ENCODE measurements around the gene SLC37A1.

SLC37A1 gene

DNA sequence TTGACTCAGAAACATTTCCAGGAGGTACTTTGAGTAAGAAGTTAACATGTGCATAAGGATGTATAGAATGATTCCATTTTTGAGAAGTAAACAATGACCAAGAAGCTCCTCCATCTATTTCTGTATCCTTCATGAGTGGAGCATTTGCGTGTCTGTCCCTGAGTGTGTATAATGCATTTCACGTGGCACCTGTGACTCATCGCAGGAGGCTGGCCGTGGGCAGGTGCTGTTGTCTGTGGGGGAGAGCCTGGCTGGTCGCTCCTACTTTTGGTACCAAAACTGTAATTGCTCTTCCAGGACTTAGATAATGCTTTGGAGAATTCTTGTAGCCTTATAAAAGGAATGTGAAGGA lies 16.5 kb downstream of the SLC37A1 start:
- DNase-seq, result no peak

DNA sequence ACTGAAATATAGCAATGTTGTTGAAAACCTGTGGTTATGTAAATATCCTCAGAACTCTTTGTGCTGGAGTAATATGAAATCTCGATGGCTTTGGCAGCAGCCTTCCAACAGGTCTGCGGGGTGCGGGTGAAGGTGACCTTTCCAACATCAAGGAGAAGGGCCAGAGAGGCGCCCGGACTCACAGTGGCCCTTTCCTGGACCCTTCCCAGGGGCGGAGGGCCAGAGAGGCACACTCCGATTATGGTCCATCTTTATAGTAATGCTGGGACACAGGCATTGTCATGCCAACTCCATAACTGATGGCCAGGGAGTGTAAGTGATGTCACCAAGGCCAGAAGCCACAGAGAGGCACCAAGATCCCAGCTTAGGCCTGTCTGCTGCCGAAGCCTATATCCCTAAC lies 18.1 kb downstream of the SLC37A1 start:
- no peak for DNase-seq

DNA sequence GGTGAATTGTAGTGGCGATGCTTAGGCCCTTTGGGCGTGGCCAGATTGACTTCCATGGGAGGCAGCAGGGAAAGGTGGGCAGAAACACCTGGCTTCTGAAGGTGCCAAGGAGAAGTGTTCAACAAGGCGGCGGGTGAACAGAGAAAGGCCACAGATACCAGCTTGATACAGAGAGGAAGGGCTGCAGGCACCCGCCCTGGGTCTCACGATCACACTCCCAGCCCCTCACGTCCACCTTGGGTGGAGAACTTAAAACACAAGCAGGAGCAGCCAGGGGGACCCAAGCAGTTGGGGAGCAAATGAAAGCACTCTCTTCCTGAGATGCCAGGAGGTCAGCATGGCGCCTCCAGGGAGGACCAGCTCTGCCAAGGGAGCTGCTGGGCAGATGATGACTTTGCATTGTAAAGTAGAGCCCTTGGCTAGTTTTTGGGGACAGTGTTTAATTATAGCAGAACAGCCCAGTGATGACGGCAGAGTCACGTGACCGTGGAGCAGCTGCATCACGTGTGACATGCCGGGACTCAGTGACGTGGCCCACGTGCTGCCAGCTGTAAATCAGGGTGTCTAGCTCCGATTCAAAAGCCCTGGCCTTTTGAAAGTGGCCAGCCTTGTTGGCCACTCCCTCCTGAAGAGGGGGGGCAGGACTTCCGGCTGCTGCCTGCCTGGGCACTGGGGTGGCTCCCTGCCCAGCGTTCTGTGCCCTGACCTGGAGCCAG lies 19.0 kb downstream of the SLC37A1 start:
- DNase-seq, result no peak

DNA sequence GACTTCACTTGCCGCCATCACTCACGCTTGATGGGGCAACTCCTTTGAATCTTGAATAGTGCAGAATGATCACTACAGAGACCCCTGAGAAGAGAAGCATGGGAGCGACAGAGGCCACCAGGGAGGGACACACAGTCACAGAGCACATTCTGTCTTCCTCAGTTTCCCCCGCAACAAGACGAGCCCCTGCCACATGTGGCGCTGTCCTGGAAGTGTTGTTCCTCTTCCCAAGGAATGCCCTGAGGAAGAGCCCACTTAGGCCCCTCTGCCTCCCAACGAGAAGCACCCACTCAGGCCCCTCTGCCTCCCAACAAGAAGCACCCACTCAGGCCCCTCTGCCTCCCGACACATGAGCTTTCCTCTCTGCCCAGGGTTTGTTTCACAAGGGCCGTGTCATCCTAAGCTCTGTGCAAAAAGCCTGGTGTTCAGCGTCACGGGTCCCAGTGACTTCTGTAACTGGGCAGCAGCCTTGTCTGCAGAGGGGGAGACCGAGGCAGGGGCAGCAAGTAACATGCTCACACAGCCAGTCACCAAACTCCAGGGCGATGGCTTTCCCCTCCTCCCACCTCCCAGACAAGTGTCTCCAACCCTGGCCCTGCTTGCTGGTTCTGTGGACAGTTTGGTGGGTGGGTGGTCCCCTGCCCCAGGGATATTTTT lies 19.8 kb downstream of the SLC37A1 start:
- no peak for DNase-seq

DNA sequence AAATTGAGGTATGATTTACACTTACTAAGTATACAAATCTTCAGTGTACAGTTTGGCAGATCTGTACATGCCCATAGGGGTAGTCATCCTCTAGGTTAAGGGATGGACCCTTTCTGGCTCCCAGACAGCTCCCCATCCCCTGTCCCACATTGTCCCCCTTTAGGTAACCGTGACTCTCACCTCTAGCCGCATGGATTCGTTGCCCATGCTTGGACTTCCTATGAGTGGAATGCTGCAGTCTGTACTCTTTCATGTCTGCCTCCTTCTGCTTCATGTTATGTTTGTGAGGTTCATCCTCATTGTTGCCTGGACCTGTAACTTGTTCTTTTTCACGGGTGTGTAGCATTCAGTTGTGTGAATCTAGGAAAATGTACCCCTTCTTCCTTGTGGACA lies 20.3 kb downstream of the SLC37A1 start:
- no peak for DNase-seq

DNA sequence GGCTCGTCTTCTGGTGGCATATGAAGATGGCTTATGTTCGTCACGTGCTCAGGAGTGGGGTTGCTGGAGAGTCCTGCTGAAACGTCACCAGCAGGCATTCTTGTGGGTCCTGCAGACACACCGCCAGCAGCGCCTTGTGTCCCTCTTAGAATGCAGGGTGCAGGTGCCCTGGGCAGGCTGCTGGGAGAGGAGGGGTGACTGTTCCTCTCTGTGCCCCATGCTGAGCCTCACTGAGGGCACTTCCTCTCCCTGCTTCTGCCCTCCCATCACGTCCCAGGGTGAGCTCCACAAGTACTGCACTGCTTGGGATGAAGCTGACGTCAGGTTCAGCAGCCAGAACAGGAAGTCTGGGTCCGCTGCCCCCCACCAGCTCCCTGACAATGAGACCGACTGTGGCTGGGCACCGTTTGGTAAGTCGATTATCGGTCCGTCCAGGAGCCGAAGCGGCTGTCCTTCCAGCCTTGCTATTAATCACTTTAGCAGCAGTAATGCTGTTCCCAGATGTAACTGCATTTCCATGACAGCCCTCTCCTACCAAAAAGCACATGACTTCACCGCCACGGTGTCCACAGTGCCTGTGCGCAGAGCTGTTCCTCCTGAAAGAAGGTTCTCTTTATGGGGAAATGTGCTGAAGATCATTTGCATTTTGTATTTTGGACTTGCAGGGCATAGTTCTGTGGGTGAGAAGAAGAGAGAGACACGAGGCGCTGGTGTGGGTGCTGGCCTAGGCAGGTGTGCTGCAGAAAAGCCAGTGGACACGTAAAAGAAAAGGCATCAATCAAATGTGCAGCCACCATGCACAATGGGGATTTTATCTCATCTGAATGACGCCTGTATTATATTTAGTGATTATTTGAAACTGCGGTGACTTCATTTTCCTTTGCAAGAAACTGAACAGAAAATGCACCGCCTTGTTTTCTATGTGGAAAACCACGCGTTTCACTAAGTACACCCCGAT lies 21.0 kb downstream of the SLC37A1 start:
- DNase-seq, result no peak

DNA sequence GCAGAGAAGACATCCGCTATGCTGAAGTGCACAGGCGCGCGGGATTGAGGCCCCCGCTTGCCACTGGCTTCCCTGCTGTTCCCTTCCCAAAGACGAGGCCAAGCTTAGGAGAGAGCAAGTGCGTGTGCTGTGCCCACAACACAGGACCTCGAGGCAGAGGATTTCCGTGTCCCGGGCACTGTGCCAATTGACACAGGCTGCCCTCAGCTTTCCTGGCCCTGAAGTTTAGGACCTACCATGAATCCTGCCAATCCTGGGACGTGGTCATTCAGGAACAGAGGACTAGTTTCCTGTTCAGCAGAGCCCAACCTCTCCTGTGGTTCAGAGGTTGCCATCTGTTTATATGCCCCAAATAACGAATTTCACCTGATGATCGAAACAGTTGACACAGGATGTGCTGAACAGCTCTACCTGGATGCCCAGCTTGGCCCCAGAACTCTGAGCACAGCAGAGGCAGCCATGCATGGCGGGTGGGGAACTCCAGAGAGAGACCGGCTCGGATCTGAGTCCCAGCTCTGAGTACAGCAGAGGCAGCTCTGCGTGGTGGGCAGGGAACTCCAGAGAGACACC lies 22.0 kb downstream of the SLC37A1 start:
- no peak for DNase-seq

DNA sequence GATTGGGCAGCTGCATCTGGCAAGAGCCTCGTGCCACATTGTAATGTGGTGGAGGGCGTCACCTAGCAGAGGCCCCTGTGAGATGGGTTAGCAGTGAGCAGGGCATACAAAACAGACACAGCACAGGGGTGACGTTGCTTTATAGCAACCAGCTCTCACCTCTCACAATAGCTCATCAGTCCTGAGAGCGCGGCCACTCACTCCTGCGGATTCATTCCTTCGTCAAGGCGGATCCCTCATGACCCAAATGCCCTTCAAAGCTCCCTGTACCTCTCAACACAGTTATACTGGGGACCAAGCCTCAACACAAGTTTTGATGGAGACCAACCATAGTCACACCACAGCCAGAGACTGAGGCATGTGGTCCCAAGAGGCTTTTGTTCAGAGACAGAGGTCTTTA lies 22.9 kb downstream of the SLC37A1 start:
- DNase-seq, result no peak

DNA sequence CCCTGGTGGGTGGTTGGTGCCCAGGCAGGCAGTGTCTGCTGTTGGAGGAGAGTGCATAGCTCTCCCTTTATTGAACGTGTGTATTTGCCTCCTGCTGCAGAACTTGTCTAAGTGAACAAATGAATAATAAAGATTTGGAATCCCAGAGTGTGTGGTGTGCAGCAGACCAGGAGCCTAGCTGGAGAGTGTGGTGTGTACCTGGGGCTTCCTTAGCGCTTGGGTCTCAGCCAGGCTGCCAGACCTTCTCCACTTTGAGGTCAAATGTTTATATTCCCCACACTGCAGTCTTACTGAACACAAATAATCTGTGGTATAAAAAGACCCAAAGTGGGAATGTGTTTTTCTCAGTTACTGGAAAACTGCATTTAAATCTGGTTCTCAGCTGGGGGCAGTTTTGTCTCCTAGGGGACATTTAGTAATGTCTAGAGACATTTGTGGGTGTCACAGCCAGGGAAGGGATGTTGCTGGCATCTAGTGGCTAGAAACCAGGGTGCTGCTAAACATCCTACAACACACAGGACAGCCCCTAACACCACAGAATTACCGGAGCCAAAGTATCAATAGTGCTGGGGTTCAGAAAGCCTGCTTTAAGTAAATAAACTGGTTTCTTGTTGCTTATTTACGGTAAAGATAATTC lies 23.6 kb downstream of the SLC37A1 start:
- DNase-seq, result no peak

DNA sequence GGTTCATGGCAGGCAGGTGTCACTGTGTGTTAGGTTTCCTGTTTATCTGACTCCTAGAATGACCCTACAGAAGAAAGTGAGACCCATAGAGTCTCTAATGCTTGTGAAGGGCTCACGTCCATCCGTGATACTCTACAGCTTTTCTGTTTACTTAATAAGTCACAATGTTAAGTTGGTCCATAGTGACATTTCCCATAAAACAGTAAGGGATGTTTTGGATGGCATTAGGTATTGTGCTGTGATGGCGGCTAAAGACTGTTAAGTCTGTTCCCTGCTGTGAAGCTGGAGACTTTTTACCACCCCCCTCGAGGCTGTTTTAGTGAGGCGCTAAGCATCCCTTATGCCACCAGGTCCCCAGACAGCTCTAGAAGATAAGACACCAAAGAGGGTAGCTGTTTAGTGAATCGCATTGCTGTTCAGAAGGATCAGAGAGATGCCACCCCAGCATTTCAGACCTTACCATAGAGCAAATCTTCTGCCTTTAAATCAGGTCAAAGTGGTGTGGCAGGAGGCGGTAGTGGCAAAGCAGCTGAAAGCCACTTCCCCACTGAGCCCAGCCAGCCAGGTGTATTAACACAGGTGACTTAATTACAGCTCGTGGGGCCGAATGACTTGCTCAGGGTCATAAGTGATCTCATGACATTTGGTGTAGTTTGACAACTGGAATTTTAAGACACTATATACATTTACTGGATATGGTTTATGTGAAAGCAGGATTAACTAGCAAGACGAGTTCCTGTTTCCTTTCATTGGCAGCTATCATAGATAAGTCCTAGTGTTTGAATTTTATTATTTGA lies 25.0 kb downstream of the SLC37A1 start:
- no peak for DNase-seq

DNA sequence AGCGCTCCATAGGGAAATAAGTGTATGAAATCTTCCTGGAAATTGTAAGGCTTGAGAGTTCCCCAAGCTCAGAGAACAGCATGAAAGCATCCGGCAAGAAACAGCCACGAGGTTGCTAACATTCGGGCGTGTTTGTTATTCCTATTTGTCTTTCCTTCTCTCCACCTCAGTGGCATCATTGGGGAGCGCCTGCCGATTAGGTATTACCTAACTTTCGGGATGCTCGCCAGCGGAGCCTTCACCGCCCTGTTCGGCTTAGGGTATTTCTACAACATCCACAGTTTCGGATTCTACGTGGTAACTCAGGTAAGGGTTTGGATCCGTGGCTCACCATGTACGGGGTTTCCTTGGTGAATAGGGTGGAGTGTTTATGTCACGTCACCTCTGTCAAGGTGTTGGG lies 25.7 kb downstream of the SLC37A1 start:
- no peak for DNase-seq

DNA sequence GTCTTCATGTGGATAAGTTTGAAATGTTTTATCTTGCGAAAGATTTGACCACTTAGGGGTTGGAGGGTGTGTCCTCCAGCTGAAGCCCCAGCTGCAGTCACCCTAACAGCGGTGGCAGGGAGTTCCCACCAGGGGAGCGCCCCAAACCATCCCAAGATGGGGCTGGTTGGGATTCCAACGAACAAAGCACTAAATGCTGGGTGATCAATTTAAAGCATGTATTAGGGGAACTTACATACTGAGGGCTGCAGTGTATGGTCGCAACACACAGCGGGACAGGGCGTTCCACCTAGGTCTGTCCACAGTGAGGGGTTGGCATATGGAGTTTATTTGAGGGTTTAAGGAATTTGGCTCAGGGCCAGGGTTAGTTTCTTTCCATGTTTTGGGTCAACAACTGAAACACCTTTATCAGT lies 26.3 kb downstream of the SLC37A1 start:
- DNase-seq, result no peak

DNA sequence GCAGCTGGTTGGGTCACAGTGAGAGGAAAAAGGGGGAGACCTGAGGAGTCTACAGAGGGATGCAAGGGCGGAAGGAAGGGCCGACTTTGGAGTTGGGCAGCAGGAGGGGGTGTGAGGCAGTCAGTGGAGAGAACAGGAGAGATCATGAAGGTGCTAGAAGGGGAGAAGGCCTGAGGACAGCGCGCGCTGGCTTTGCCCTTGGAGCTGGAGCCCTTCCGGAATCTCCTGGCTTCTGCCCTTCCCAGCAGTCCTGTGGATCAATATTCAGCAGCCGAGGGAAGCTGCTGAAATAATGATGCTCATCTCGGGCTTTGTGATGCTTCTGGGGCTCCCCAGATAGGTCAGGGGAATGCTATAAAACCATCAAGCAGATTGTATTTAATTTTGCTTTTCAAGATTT lies 26.7 kb downstream of the SLC37A1 start:
- DNase-seq, result no peak

DNA sequence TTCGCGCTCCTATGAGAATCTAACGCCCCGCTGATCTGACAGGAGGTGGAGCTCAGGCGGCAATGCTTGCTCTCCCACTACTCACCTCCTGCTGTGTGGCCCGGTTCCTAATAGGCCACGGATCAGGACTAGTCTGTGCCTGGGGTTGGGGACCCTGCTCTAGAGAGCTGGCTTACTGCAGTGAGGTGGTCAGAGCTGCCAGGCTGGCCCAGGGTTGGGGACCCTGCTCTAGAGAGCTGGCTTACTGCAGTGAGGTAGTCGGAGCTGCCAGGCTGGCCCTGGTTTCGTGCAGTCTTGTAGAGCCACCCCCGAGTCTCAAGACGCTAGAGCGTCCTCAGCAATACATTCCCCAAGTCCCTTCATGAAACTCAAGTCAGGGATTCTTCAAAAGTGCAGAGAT lies 27.5 kb downstream of the SLC37A1 start:
- no peak for DNase-seq

DNA sequence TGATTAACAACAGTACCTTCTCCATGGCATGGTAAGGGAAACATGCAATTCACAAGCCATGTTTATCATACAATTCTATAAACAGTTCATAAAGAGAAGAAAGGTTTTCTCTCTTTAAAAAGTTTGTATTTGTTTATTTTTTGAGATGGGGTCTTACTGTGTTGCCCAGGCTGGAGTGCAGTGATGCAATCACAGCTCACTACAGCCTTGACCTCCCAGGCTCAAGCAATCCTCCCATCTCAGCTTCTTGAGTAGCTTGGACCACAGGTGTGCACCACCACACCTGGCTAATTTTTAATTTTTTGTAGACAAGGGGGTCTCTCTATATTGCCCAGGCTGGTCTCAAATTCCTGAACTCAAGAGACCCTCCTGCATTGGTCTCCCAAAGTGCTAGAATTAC lies 28.0 kb downstream of the SLC37A1 start:
- DNase-seq, result no peak

DNA sequence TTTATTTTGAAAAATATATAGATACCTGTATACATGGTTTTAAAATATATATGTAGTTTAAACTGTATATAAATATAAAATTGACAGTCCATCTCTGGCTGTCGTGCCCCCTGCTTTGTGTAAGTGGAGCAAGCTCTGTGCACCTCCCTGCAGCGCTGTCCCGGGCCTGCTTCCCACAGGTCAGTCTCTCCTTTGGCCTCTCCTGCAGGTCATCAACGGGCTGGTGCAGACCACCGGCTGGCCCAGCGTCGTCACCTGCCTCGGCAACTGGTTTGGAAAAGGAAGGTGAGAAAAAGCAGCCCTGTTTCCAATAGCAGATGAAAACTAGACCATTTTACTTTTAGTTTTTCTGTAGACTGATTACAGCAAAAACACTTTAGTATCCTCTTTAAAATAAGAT lies 28.5 kb downstream of the SLC37A1 start:
- DNase-seq, result no peak

DNA sequence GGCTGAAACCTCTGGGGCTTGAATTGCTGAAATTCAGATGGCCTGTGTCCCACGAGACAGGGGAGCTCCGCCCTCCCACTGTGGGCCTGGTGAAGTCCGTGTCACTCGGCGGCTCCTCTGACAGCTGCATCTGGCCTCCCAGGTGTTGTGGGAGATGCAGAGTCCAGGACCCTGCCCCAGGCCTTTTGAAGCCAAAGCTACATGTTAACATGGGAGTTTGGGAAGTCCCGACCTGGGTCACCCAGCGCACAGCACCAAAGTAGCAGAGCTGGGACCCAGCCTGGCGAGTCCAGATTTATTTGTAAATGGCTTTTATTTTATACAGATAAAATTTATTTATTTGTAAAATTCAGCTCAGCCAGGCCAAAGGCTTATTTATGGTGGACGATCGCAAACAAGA lies 28.9 kb downstream of the SLC37A1 start:
- no peak for DNase-seq

DNA sequence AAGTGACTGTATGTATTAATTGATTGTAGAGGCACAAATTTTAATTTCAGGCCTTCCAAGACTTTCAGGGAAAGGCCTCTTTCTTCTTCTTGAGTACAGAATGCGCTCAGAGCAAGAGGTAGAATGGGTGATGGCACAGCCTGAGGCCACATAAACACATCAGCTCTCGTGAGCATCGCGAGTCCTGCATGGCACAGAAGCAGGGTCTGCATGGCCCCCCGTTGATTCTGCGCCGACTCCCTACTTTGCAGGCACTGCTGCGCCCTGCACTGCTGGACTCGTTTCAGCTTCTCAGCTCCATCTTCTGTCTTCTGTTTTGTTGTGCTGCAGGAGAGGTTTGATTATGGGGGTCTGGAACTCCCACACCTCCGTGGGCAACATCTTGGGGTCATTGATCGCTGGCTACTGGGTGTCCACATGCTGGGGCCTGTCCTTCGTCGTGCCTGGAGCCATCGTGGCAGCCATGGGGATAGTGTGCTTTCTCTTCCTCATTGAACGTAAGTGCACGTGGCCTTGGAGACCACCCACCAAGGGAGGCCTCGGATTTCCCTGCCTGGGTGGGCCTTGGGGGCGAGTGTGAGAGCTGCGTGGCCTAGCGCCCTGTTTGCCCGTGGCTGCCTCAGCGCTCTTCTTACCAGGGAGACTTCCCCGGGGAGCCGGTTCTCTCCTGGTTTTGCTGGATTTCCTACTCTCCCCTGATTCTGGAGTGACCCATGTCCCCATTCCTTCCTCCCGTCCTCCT lies 29.6 kb downstream of the SLC37A1 start:
- no peak for DNase-seq

DNA sequence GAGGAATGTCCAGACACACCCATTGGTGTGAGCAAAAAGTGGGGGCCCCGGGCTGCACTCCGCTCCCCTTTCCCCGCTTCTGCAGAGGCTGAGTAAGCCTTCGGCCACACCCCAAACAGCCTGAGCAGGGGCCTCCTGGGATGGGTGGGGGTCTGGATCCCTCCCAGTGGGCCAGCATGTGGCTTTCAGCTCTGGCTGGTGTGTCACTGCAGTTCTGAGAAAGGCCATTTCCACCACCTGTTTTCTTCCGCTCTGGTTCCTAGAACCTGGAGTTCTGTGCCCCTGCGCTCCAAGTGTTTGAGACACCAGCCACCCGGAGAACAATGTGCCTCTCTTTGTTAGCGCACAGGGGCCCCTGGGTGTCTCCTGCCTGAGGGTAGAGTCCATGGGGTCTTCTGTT lies 30.9 kb downstream of the SLC37A1 start:
- no peak for DNase-seq

DNA sequence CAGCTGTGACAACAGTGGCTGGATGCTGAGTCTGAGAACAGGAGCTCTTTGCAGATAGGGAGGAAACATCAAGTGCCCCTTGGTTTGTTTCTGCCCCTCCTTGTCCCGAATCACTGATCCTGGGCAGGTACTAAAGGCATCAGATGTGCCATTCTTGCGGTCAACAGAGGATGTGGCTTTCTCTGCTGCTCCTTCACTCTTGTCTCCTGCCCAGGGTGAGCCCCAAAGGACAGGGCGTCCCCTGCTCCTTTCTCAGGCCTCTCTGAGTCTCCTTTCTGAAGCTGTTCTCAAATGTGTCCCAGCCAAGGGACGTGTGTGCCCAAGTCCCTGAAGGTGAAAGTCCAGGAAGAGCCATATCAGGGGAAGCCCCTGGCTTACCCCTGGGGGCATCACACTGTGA lies 31.7 kb downstream of the SLC37A1 start:
- no peak for DNase-seq

DNA sequence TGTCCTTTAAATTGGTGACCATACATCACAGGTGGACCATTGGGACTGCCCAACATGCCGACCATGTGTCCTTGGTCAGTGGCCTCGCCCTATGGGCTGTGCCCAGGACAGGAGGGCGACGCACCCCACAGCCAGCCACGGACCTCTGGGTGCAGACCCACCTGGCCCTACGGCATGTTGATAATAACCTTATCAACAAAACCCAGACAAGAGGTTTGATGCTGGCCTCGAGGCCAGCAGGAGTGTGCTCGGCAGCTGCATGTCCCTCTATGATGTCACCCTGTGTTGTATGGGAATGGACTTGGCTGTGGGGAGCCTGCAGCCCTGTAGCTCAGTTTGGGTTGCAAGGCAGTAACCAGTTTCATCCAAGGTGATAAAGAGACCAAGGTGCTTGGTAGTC lies 32.1 kb downstream of the SLC37A1 start:
- DNase-seq, result no peak
